Natural killer cell (primary cell): Measurements from ENCODE around the gene OBSCN. TPM values are rescaled to one million over a fixed set of nuclear protein-coding genes. Genes with fewer than 3 reads are reported as not detected.

Experiments
- ATAC-seq, 3 donors: fragments of 150-1000 bp in 2 of 3; fragments of 200-7000 bp in 1 of 3; cut with Tn5 transposase; 1 replicate in 1 of 3; 2 replicates in 2 of 3; pipeline ENCODE4 v1.10.0; 2021; ENCODE audit warnings: mild to moderate bottlenecking in 2 of 3, moderate library complexity in 2 of 3
- DNase-seq, 2 donors: peaks; one replicate each; pipeline versions ENCODE4 v3.0.0 to v3.0.0-alpha.2; 2013 to 2021; ENCODE audit warnings: mixed read lengths in 1 of 2
- H3K27ac ChIP-seq: one replicate; pipeline ENCODE4 v1.5.1; 2013; ENCODE audit warnings: mild to moderate bottlenecking, low read length
- H3K27me3 ChIP-seq: one replicate; pipeline ENCODE4 v1.6.1; 2013; ENCODE audit warnings: low read length; ENCODE audit not compliant: control insufficient read depth, insufficient read depth
- H3K36me3 ChIP-seq: one replicate; pipeline ENCODE4 v1.6.1; 2013; ENCODE audit warnings: low read length; ENCODE audit not compliant: control insufficient read depth, insufficient read depth
- H3K4me1 ChIP-seq: one replicate; pipeline ENCODE4 v1.6.1; 2013; ENCODE audit warnings: low read length; ENCODE audit not compliant: control insufficient read depth, insufficient read depth
- H3K4me3 ChIP-seq: one replicate; pipeline ENCODE4 v1.5.1; 2013; ENCODE audit warnings: low read length
- H3K9me3 ChIP-seq: one replicate; pipeline ENCODE4 v1.6.1; 2013; ENCODE audit warnings: low read length; ENCODE audit not compliant: control insufficient read depth, insufficient read depth
- H3K27ac Mint-ChIP-seq, 2 donors: one replicate each; pipeline ENCODE4 v1.8.0; 2022; ENCODE audit warnings: mild to moderate bottlenecking in 2 of 2, mixed read lengths in 2 of 2, moderate library complexity in 1 of 2
- H3K27me3 Mint-ChIP-seq, 2 donors: one replicate each; pipeline ENCODE4 v1.8.0; 2022; ENCODE audit warnings: low read depth in 2 of 2, mixed read lengths in 2 of 2
- H3K36me3 Mint-ChIP-seq: one replicate; pipeline ENCODE4 v1.8.0; 2022; ENCODE audit warnings: mixed read lengths
- H3K4me1 Mint-ChIP-seq, 2 donors: one replicate each; pipeline ENCODE4 v1.8.0; 2022; ENCODE audit warnings: mixed read lengths in 2 of 2
- H3K4me3 Mint-ChIP-seq: one replicate; pipeline ENCODE4 v1.8.0; 2022; ENCODE audit warnings: mild to moderate bottlenecking, moderate library complexity, mixed read lengths
- H3K9me3 Mint-ChIP-seq, 2 donors: one replicate each; pipeline ENCODE4 v1.8.0; 2022; ENCODE audit warnings: mixed read lengths in 2 of 2
- CTCF ChIP-seq: fragments of 200-600 bp; IDR thresholded peaks from one replicate; pipeline ENCODE4 v1.8.0; 2022; ENCODE audit warnings: antibody characterized with exemption
- WGBS: methylation state at CpG from one replicate; pipeline ENCODE4 v1.1.7; 2013; ENCODE audit warnings: missing lambda C conversion rate; ENCODE audit not compliant: insufficient coverage; 5-methylcytosine and 5-hydroxymethylcytosine counted together
- intact Hi-C: fragments of 100-400 bp; cut with micrococcal nuclease; formaldehyde crosslinking; loops from one replicate; pipeline ENCODE4 v1.14.2; 2022
- total RNA-seq, 4 donors: library from RNA; stranded (reverse); fragments of 120-200 nt in 1 of 4; gene quantifications; one replicate each; pipeline versions ENCODE4 v1.2.3 to v1.2.4, GENCODE V29; 2013 to 2022

Gene OBSCN
- total RNA-seq, 3 donors from 2014 or later (not counting 1 experiment from before 2014, with no cell fraction given) = 9.6 to 30.0 (median 14.3) TPM

DNA sequence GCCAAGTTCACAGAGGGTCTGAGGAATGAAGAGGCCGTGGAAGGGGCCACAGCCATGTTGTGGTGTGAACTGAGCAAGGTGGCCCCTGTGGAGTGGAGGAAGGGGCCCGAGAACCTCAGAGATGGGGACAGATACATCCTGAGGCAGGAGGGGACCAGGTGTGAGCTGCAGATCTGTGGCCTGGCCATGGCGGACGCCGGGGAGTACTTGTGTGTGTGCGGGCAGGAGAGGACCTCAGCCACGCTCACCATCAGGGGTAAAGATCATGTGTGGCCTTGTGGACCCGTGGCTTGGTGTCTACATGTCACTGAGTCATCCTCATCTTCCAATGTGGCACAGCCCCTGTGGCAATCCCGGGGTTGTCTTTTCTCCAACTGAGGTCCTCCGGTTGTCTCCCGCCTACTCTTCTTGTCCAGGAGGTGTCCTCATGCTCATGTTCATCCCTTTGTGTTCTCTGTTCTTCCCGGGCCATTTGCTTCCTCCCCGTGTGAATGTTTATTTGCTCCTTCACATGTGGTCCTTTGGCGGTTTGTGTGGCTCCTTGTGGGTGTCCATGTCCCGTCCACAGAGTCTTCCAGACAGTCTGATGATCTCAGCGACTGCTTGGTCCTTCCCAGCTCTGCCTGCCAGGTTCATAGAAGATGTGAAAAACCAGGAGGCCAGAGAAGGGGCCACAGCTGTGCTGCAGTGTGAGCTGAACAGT lies 84.2 kb downstream of the OBSCN start:
- Mint-ChIP-seq H3K27ac (no peak overlapping the region), H3K4me3 (no peak overlapping the region), H3K4me1 (peaks cover 0 to 16% of the 10 kb centered on the region in 2 donors), H3K27me3 (no peaks in the 10 kb centered on the region), H3K9me3 (peaks cover 0 to under 1% of the 10 kb centered on the region in 2 donors), H3K36me3 (no peaks in the 10 kb centered on the region)
- Histone ChIP-seq H3K27ac (no peak overlapping the region), H3K4me3 (no peak overlapping the region), H3K9me3 (no peaks in the 10 kb centered on the region), H3K36me3 (no peaks in the 10 kb centered on the region), H3K4me1 (peaks cover 3% of the 10 kb centered on the region), H3K27me3 (no peaks in the 10 kb centered on the region)
- intact Hi-C loops = no loop called here
- DNase-seq (no peak), ATAC-seq (no peak)
- 85% methylated on average over 16 of the region's 16 CpGs for WGBS
- TF ChIP-seq CTCF = no peak

DNA sequence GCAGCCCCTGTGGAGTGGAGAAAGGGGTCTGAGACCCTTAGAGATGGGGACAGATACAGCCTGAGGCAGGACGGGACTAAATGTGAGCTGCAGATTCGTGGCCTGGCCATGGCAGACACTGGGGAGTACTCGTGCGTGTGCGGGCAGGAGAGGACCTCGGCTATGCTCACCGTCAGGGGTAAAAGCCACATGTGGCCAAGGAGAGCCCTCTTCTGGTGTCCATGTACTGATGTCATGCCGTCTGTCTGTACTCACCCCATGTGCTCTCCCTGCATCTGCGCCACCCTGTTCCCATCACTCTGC lies 84.7 kb downstream of the OBSCN start:
- ATAC-seq (no peak), DNase-seq (no peak)
- no peaks in the 10 kb centered on the region for H3K36me3 ChIP-seq
- TF ChIP-seq CTCF = no peak
- peaks cover 2% of the 10 kb centered on the region for H3K9me3 ChIP-seq
- 89% methylated on average over 9 of the region's 9 CpGs for WGBS
- peaks cover 3% of the 10 kb centered on the region for H3K4me1 ChIP-seq
- Mint-ChIP-seq H3K9me3 (peaks cover 0 to 3% of the 10 kb centered on the region in 2 donors), H3K27ac (no peak overlapping the region), H3K27me3 (no peaks in the 10 kb centered on the region), H3K4me3 (no peak overlapping the region), H3K4me1 (peaks cover 0 to 12% of the 10 kb centered on the region in 2 donors), H3K36me3 (no peaks in the 10 kb centered on the region)
- H3K27me3 ChIP-seq = no peaks in the 10 kb centered on the region
- no peak overlapping the region for H3K27ac ChIP-seq
- intact Hi-C loops = no loop called here
- H3K4me3 ChIP-seq = no peak overlapping the region

DNA sequence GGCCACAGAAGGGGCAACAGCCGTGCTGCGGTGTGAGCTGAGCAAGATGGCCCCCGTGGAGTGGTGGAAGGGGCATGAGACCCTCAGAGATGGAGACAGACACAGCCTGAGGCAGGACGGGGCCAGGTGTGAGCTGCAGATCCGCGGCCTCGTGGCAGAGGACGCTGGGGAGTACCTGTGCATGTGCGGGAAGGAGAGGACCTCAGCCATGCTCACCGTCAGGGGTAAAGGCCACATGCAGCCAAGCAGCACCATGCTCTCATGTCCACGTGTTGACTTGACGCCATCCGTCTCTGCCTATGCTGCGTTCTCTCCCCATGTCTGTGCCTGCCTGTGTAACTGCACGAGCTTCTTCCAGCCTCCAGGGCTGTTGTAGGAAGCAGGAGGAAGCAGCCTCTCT lies 85.5 kb downstream of the OBSCN start:
- intact Hi-C loops = no loop called here
- Mint-ChIP-seq H3K9me3 (peaks cover 0 to 3% of the 10 kb centered on the region in 2 donors), H3K36me3 (no peaks in the 10 kb centered on the region), H3K27ac (no peak overlapping the region), H3K4me3 (no peak overlapping the region), H3K27me3 (no peaks in the 10 kb centered on the region), H3K4me1 (peaks cover 0 to 11% of the 10 kb centered on the region in 2 donors)
- no peak for ATAC-seq
- Histone ChIP-seq H3K9me3 (peaks cover 6% of the 10 kb centered on the region), H3K36me3 (no peaks in the 10 kb centered on the region), H3K4me1 (peaks cover 3% of the 10 kb centered on the region), H3K4me3 (no peak overlapping the region), H3K27me3 (no peaks in the 10 kb centered on the region), H3K27ac (no peak overlapping the region)
- no peak for TF ChIP-seq CTCF
- 92% methylated on average over 15 of the region's 15 CpGs for WGBS
- no peak for DNase-seq
